Cardiac fibroblast (primary cell): ENCODE results near the gene MRPS14.
A peak's percentile ranks its signal among the peaks of the same experiment; 100 is the strongest.

Experiments used
- DNase-seq, 2 donors: peaks; one replicate each; pipeline versions ENCODE4 v3.0.0 to v3.0.0-alpha.2; 2010; ENCODE audit warnings: low read depth in 2 of 2
- H3K4me3 ChIP-seq, 2 donors: replicated peaks in 1 of 2; 1 replicate in 1 of 2; 2 replicates in 1 of 2; pipeline ENCODE4 v1.5.1; 2011; ENCODE audit warnings: low read depth in 2 of 2, low read length in 2 of 2, mild to moderate bottlenecking in 2 of 2, moderate library complexity in 1 of 2
- CTCF ChIP-seq: IDR thresholded peaks from one replicate; pipeline ENCODE4 v1.5.1; 2011; ENCODE audit warnings: low read depth, mild to moderate bottlenecking, low read length, inconsistent platforms

Gene MRPS14

GRCh38 chr1:174966008-174966572 is 57.1 kb downstream of the MRPS14 start:
- DNase-seq: peak in 1 of 2 donors; percentile 43
- no peak for TF ChIP-seq CTCF
- H3K4me3 ChIP-seq: no peak overlapping the region

- TF ChIP-seq CTCF: no peak
- no peak overlapping the region for H3K4me3 ChIP-seq
- no peak for DNase-seq
Observed at GRCh38 chr1:174965362-174966007, 57.7 kb downstream of the MRPS14 start.

- DNase-seq: peak; percentile 18 to 30
- H3K4me3 ChIP-seq: no peak overlapping the region
- TF ChIP-seq CTCF: no peak
Observed at GRCh38 chr1:174964972-174965361, 58.3 kb downstream of the MRPS14 start.

GRCh38 chr1:174964261-174964971 is 58.8 kb downstream of the MRPS14 start:
- DNase-seq: peak; percentile 50 to 55
- TF ChIP-seq CTCF: no peak
- no peak overlapping the region for H3K4me3 ChIP-seq

GRCh38 chr1:174963529-174964125 is 59.6 kb downstream of the MRPS14 start:
- DNase-seq: no peak
- no peak for TF ChIP-seq CTCF

More at GRCh38 chr1:174963529-174964125, 59.6 kb downstream of the MRPS14 start:
- no peak overlapping the region for H3K4me3 ChIP-seq
